Loucy (cell line): ENCODE measurements around the gene GFI1.

Experiments
- H2AFZ ChIP-seq: fragments of 200-600 bp; sonication (generic); 2 replicates; pipeline ENCODE4 v1.6.0; 2016; ENCODE audit warnings: antibody characterized with exemption, mild to moderate bottlenecking, low read length, moderate library complexity
- H3F3A ChIP-seq: fragments of 200-600 bp; 2 replicates; pipeline ENCODE4 v1.6.0; 2016; ENCODE audit warnings: antibody characterized with exemption, low read depth, mild to moderate bottlenecking
- H3K27me3 ChIP-seq: fragments of 200-600 bp; sonication (generic); 2 replicates; pipeline ENCODE4 v1.6.1; 2014; ENCODE audit warnings: low read length, mild to moderate bottlenecking; ENCODE audit not compliant: insufficient read depth, poor library complexity, severe bottlenecking
- H3K36me3 ChIP-seq: fragments of 200-600 bp; sonication (generic); 2 replicates; pipeline ENCODE4 v1.6.1; 2016; ENCODE audit warnings: low read length; ENCODE audit not compliant: insufficient read depth
- H3K4me1 ChIP-seq: fragments of 200-600 bp; sonication (generic); 2 replicates; pipeline ENCODE4 v1.5.1; 2014; ENCODE audit warnings: low read length, mild to moderate bottlenecking; ENCODE audit not compliant: insufficient read depth, poor library complexity, severe bottlenecking
- H3K4me2 ChIP-seq: fragments of 200-600 bp; sonication (generic); 2 replicates; pipeline ENCODE4 v1.6.0; 2014; ENCODE audit warnings: antibody characterized with exemption, low read length, low read depth, mild to moderate bottlenecking; ENCODE audit not compliant: poor library complexity, severe bottlenecking
- H3K4me3 ChIP-seq: fragments of 200-600 bp; sonication (generic); 2 replicates; pipeline ENCODE4 v1.5.1; 2014; ENCODE audit warnings: low read length, mild to moderate bottlenecking, mixed read lengths; ENCODE audit not compliant: poor library complexity, severe bottlenecking
- H3K79me2 ChIP-seq: fragments of 200-600 bp; sonication (generic); 2 replicates; pipeline ENCODE4 v1.6.1; 2014; ENCODE audit warnings: low read length; ENCODE audit not compliant: insufficient read depth
- H3K9ac ChIP-seq: fragments of 200-600 bp; sonication (generic); 2 replicates; pipeline ENCODE4 v1.6.0; 2014; ENCODE audit warnings: mild to moderate bottlenecking, low read depth, low read length, moderate library complexity; ENCODE audit not compliant: poor library complexity, severe bottlenecking
- H3K9me2 ChIP-seq: fragments of 200-600 bp; sonication (generic); replicated peaks from 2 replicates; pipeline ENCODE4 v1.6.1; 2016; ENCODE audit warnings: low read depth, low read length, mixed read lengths
- H3K9me3 ChIP-seq: fragments of 200-600 bp; sonication (generic); 2 replicates; pipeline ENCODE4 v1.6.1; 2014; ENCODE audit warnings: mild to moderate bottlenecking, antibody characterized with exemption, low read length, low read depth; ENCODE audit not compliant: insufficient read depth
- H4K20me1 ChIP-seq: fragments of 200-600 bp; sonication (generic); 2 replicates; pipeline ENCODE4 v1.6.0; 2014; ENCODE audit warnings: antibody characterized with exemption, low read length, mild to moderate bottlenecking; ENCODE audit not compliant: insufficient read depth, poor library complexity, severe bottlenecking
- CTCF ChIP-seq: fragments of 200-600 bp; sonication (generic); conservative IDR thresholded peaks from 2 replicates; pipeline ENCODE4 v1.5.1; 2014; ENCODE audit warnings: mild to moderate bottlenecking, antibody characterized with exemption, low read length
- EZH2phosphoT487 ChIP-seq: fragments of 200-600 bp; IDR thresholded peaks from 2 replicates; pipeline ENCODE4 v1.6.1; 2018; ENCODE audit warnings: antibody characterized with exemption, mild to moderate bottlenecking, moderate library complexity, borderline replicate concordance

The GFI1 gene

DNA sequence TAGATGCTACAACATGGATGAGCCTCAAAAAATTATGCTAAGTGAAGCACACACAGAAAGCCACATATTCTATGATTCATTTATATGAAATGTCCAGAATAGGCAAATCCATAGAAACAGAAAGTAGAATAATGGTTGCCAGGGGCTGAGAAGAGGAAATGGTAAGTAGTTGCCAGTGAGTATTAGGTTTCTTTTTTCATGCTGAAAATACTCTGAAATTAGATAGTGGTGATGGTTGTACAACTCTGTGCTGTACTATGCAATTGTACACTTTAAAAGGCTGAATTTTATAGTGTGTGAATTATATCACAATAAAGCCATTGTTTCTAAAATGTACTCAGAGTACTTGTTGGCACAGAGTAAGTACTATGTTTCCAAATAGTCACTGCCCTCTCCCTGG lies 15.5 kb upstream of the GFI1 start:
- Histone ChIP-seq H4K20me1 (no peaks in the 10 kb centered on the region), H3K9me3 (no peaks in the 10 kb centered on the region), H3K9ac (no peak overlapping the region), H3K9me2 (no peaks in the 10 kb centered on the region), H3F3A (no peaks in the 10 kb centered on the region), H3K36me3 (no peaks in the 10 kb centered on the region), H3K4me3 (no peak overlapping the region), H3K4me2 (no peak overlapping the region), H2AFZ (no peak overlapping the region), H3K79me2 (no peaks in the 10 kb centered on the region), H3K27me3 (no peaks in the 10 kb centered on the region), H3K4me1 (peaks cover 8% of the 10 kb centered on the region)
- TF ChIP-seq CTCF (no peak), EZH2phosphoT487 (no peak)

GRCh38 chr1:92500552-92500951 lies 13.8 kb upstream of the GFI1 start:
- Histone ChIP-seq H3K79me2 (no peaks in the 10 kb centered on the region), H3F3A (no peaks in the 10 kb centered on the region), H3K4me1 (peaks cover 14% of the 10 kb centered on the region)

DNA sequence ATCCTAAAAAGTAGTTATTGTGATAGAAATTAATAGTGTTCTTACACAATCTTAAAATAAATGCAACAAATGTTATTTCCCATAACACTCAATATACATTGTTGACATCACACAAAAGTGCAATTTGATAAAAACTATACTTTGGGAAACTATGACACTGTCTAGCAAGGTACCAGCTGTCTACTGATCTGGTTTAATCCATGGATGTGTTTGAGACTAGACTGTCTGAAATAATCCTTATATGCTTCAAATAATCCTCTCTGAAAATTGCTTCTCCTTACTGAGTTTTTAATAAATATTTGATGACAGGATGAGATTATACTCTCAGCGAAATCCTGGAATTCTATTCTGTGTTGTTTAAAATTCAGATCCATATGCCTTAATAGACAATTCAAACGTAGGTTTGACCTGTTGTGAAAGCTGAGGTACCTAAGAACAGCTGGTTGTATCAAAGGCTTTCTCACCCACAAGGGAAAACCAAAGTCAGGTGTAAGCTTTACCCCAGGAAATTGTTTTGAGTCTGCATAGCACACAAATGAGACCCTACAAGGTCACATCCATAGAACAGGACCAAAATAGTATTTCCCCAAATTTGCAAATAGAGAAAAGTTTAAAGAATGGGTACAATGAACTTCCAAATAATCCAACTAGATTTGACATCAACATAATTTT lies 8.8 kb upstream of the GFI1 start:
- Histone ChIP-seq H3K79me2 (no peaks in the 10 kb centered on the region), H3K4me2 (peak overlapping the region; percentile 27)

More at GRCh38 chr1:92500552-92500951, 13.8 kb upstream of the GFI1 start:
- Histone ChIP-seq H4K20me1 (no peaks in the 10 kb centered on the region), H3K27me3 (no peaks in the 10 kb centered on the region), H3K9ac (no peak overlapping the region), H3K4me3 (no peak overlapping the region), H2AFZ (no peak overlapping the region), H3K9me2 (no peaks in the 10 kb centered on the region), H3K9me3 (no peaks in the 10 kb centered on the region), H3K4me2 (no peak overlapping the region), H3K36me3 (no peaks in the 10 kb centered on the region)
- TF ChIP-seq EZH2phosphoT487 (no peak), CTCF (no peak)

More for the DNA sequence above, 8.8 kb upstream of the GFI1 start:
- Histone ChIP-seq H4K20me1 (no peaks in the 10 kb centered on the region), H3K9me2 (no peaks in the 10 kb centered on the region), H2AFZ (no peak overlapping the region), H3K36me3 (no peaks in the 10 kb centered on the region), H3K27me3 (no peaks in the 10 kb centered on the region), H3F3A (no peaks in the 10 kb centered on the region), H3K4me1 (peaks cover 15% of the 10 kb centered on the region), H3K9me3 (no peaks in the 10 kb centered on the region), H3K9ac (no peak overlapping the region), H3K4me3 (no peak overlapping the region)
- TF ChIP-seq EZH2phosphoT487: no peak
